Fibroblast of lung (primary cell): Measurements from ENCODE around the gene SAV1. TPM values are rescaled to one million over a fixed set of nuclear protein-coding genes. Genes with fewer than 3 reads are reported as not detected.

Experiments
- DNase-seq, 2 donors: peaks; one replicate each; pipeline versions ENCODE4 v3.0.0 to v3.0.0-alpha.2; 2010; ENCODE audit warnings: low read depth in 2 of 2
- H2AFZ ChIP-seq: 2 replicates; pipeline ENCODE4 v1.5.1; 2012; ENCODE audit warnings: low read length, control low read depth, inconsistent platforms
- H3K27ac ChIP-seq: 2 replicates; pipeline ENCODE4 v1.5.1; 2011; ENCODE audit warnings: low read length, control low read depth; ENCODE audit not compliant: insufficient read depth
- H3K27me3 ChIP-seq: 2 replicates; pipeline ENCODE4 v1.5.1; 2011; ENCODE audit warnings: mild to moderate bottlenecking, low read length; ENCODE audit not compliant: control insufficient read depth, insufficient read depth
- H3K36me3 ChIP-seq: 2 replicates; pipeline ENCODE4 v1.5.1; 2011; ENCODE audit warnings: low read length; ENCODE audit not compliant: control insufficient read depth, insufficient read depth
- H3K4me1 ChIP-seq: 2 replicates; pipeline ENCODE4 v1.5.1; 2011; ENCODE audit warnings: low read length; ENCODE audit not compliant: control insufficient read depth, insufficient read depth; ENCODE audit errors: extremely low read depth
- H3K4me2 ChIP-seq: 2 replicates; pipeline ENCODE4 v1.5.1; 2011; ENCODE audit warnings: low read length, control low read depth; ENCODE audit not compliant: insufficient read depth; ENCODE audit errors: extremely low read depth
- H3K4me3 ChIP-seq, 4 experiments: fragments of 200-600 bp in 1 of 4; sonication (generic) in 1 of 4; replicated peaks in 1 of 4; 2 replicates each; pipeline ENCODE4 v1.5.1; 2011 to 2016; ENCODE audit warnings: low read length in 4 of 4, low read depth in 3 of 4, mild to moderate bottlenecking in 3 of 4, control low read depth in 2 of 4, inconsistent platforms in 1 of 4, mixed read lengths in 1 of 4; ENCODE audit not compliant: insufficient read depth in 1 of 4; ENCODE audit errors: control extremely low read depth in 1 of 4
- H3K79me2 ChIP-seq: 2 replicates; pipeline ENCODE4 v1.5.1; 2012; ENCODE audit warnings: mild to moderate bottlenecking, low read length, inconsistent platforms; ENCODE audit not compliant: control insufficient read depth, insufficient read depth
- H3K9ac ChIP-seq: 2 replicates; pipeline ENCODE4 v1.5.1; 2011; ENCODE audit warnings: mild to moderate bottlenecking, low read length, control low read depth; ENCODE audit not compliant: insufficient read depth
- H3K9me3 ChIP-seq: 2 replicates; pipeline ENCODE4 v1.5.1; 2012; ENCODE audit warnings: low read depth, low read length; ENCODE audit not compliant: control insufficient read depth, insufficient read depth
- H4K20me1 ChIP-seq: 2 replicates; pipeline ENCODE4 v1.5.1; 2011; ENCODE audit warnings: low read length; ENCODE audit not compliant: control insufficient read depth, insufficient read depth; ENCODE audit errors: extremely low read depth
- EZH2 ChIP-seq: IDR thresholded peaks from 2 replicates; pipeline ENCODE4 v1.5.1; 2012; ENCODE audit warnings: low read length, control low read depth, mild to moderate bottlenecking; ENCODE audit errors: missing control alignments
- polyA minus RNA-seq: library from RNA; depleted of rRNA, polyadenylated mRNA; stranded (reverse); fragments of >200 nt; gene quantifications from 2 replicates; pipeline ENCODE4 v1.2.3, GENCODE V29; 2011; ENCODE audit warnings: low replicate concordance
- polyA plus RNA-seq, 2 donors: library from polyadenylated mRNA; depleted of rRNA in 1 of 2; stranded (reverse) in 1 of 2; unstranded in 1 of 2; fragments of >200 nt; gene quantifications; 2 replicates each; pipeline ENCODE4 v1.2.1, GENCODE V29; 2011 to 2012; ENCODE audit warnings: missing spikeins in 1 of 2
- total RNA-seq: library from RNA; depleted of rRNA; stranded (reverse); fragments of >200 nt; gene quantifications from 2 replicates; pipeline ENCODE4 v1.2.1, GENCODE V29; 2014
- TF ChIP-seq, protein P1 (sequence below), 2 donors: IDR thresholded peaks in 1 of 2; conservative IDR thresholded peaks in 1 of 2; 1 replicate in 1 of 2; 2 replicates in 1 of 2; pipeline ENCODE4 v1.5.1; 2011 to 2012; ENCODE audit warnings: low read length in 2 of 2, control low read depth in 1 of 2, inconsistent platforms in 1 of 2, low read depth in 1 of 2, mild to moderate bottlenecking in 1 of 2

The SAV1 gene
- total RNA-seq (27.2 and 46.9 TPM in 2 replicates), polyA plus RNA-seq (41.4 and 41.7 TPM in 2 replicates), polyA minus RNA-seq (3.5 and 4.9 TPM in 2 replicates)
- 38.1 and 38.4 TPM in 2 replicates for polyA plus RNA-seq (2012)

- Histone ChIP-seq H3K27me3 (no peaks in the 10 kb centered on the region), H3K9ac (peak within 1 kb of the TSS; percentile 87), H3K4me1 (peaks cover 5% of the 10 kb centered on the region), H3K27ac (peak within 1 kb of the TSS; percentile 87), H2AFZ (peak within 1 kb of the TSS; percentile 96), H3K4me2 (peak within 1 kb of the TSS; percentile 88), H3K36me3 (no peaks in the 10 kb centered on the region), H3K4me3 (peak within 1 kb of the TSS; percentile 80 to 97 (median 88)), H3K9me3 (no peaks in the 10 kb centered on the region), H3K79me2 (peaks cover 36% of the 10 kb centered on the region), H4K20me1 (no peaks in the 10 kb centered on the region)
- peak; percentile 84 to 92 for DNase-seq
- TF ChIP-seq EZH2: no peak
- TF ChIP-seq, protein P1, sequence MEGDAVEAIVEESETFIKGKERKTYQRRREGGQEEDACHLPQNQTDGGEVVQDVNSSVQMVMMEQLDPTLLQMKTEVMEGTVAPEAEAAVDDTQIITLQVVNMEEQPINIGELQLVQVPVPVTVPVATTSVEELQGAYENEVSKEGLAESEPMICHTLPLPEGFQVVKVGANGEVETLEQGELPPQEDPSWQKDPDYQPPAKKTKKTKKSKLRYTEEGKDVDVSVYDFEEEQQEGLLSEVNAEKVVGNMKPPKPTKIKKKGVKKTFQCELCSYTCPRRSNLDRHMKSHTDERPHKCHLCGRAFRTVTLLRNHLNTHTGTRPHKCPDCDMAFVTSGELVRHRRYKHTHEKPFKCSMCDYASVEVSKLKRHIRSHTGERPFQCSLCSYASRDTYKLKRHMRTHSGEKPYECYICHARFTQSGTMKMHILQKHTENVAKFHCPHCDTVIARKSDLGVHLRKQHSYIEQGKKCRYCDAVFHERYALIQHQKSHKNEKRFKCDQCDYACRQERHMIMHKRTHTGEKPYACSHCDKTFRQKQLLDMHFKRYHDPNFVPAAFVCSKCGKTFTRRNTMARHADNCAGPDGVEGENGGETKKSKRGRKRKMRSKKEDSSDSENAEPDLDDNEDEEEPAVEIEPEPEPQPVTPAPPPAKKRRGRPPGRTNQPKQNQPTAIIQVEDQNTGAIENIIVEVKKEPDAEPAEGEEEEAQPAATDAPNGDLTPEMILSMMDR (conservative IDR thresholded peaks at IDR 0.05 in 1 of 2, IDR thresholded peaks at IDR 0.05 in 1 of 2; ENCODE audit: low read depth in 1 of 2, low read length in 2 of 2): no peak
These were observed at the start of gene SAV1 for GRCh38 chr14:50667996-50668825. Gene SAV1 (minus strand): TSS chr14:50668306. CDS start chr14:50667967, 339 bp downstream.

GRCh38 chr14:50717811-50718210 lies 49.7 kb upstream of the SAV1 start:
- Histone ChIP-seq H2AFZ (no peak overlapping the region), H3K79me2 (no peaks in the 10 kb centered on the region), H3K27ac (no peak overlapping the region), H3K9me3 (no peaks in the 10 kb centered on the region), H3K4me1 (no peaks in the 10 kb centered on the region), H3K36me3 (no peaks in the 10 kb centered on the region), H3K9ac (no peak overlapping the region), H3K27me3 (no peaks in the 10 kb centered on the region), H3K4me3 (no peak overlapping the region), H3K4me2 (no peak overlapping the region), H4K20me1 (no peaks in the 10 kb centered on the region)
- no peak for TF ChIP-seq EZH2
- TF ChIP-seq, protein P1 (conservative IDR thresholded peaks at IDR 0.05 in 1 of 2, IDR thresholded peaks at IDR 0.05 in 1 of 2; ENCODE audit: low read depth in 1 of 2, low read length in 2 of 2): no peak
- DNase-seq: no peak

DNA sequence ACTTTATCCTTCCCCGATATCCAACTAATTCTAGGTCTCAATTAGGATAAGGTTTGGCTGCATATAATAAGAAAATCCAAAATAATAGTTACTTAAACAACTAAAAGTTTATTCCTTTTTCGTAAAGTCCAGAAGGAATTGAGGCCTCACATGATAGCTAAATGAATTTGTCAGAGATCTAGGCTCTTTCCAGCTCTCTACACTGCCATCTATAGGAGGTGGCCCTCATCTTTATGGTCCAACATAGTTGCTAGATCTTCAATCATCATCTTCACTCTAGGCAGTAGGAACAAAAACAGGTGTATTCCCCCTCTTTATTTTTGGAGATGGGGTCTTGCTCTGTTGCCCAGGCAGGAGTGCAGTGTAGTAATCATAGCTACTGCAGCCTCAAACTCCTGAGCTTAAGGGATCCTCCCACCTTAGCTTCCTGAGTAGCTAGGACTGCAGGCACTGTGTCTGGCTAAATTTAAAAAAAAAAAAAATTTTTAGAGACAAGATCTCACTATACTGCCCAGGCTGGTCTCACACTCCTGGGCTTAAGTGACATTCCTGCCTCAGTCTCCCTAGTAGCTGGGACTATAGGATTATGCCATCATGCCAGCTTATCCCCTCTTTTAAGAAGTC lies 46.5 kb upstream of the SAV1 start:
- Histone ChIP-seq H4K20me1 (no peaks in the 10 kb centered on the region), H3K9me3 (no peaks in the 10 kb centered on the region), H3K27me3 (no peaks in the 10 kb centered on the region), H2AFZ (no peak overlapping the region), H3K4me2 (no peak overlapping the region), H3K79me2 (no peaks in the 10 kb centered on the region), H3K4me1 (no peaks in the 10 kb centered on the region), H3K9ac (no peak overlapping the region), H3K27ac (no peak overlapping the region), H3K36me3 (no peaks in the 10 kb centered on the region), H3K4me3 (no peak overlapping the region)
- TF ChIP-seq, protein P1 (conservative IDR thresholded peaks at IDR 0.05 in 1 of 2, IDR thresholded peaks at IDR 0.05 in 1 of 2; ENCODE audit: low read depth in 1 of 2, low read length in 2 of 2): peak; percentile 47 to 80
- no peak for TF ChIP-seq EZH2
- peak; percentile 27 to 55 for DNase-seq
